Measurements from ENCODE around the gene MTCL1. TPM values are rescaled to one million over a fixed set of nuclear protein-coding genes. Genes with fewer than 3 reads are reported as not detected.

MTCL1 gene
- total RNA-seq (2022; extraction: Qiagen RNA extraction) = 47.6 to 59.3 TPM (median 56.0 TPM) in 5 replicates

GRCh38 chr18:8705238-8705960 lies at the start of gene MTCL1:
MTCL1 (plus strand) TSS chr18:8705556; CDS start chr18:8705661, 105 bp downstream.

Other genes with a start within 250 kb of the MTCL1 start
- gene RAB12, start 96.1 kb upstream of the MTCL1 start, total RNA-seq (2022; extraction: Qiagen RNA extraction) = 20.9 to 28.1 TPM (median 24.8 TPM) in 5 replicates